GM23248 (cell line): ENCODE measurements around the gene PI4KA. TPM values are rescaled to one million over a fixed set of nuclear protein-coding genes. Genes with fewer than 3 reads are reported as not detected.

Experiments
- DNase-seq: peaks from one replicate; pipeline ENCODE4 v3.0.0-alpha.2; 2015
- H2AFZ ChIP-seq: fragments of 200-600 bp; sonication (generic); 2 replicates; pipeline ENCODE4 v1.6.1; 2016; ENCODE audit warnings: antibody characterized with exemption
- H3F3A ChIP-seq: fragments of 200-600 bp; sonication (generic); 2 replicates; pipeline ENCODE4 v1.6.1; 2016; ENCODE audit warnings: mild to moderate bottlenecking, antibody characterized with exemption, mixed run types; ENCODE audit not compliant: insufficient read depth
- H3K27ac ChIP-seq: fragments of 200-600 bp; sonication (generic); 2 replicates; pipeline ENCODE4 v1.5.1; 2016; ENCODE audit warnings: mild to moderate bottlenecking
- H3K27me3 ChIP-seq: fragments of 200-600 bp; sonication (generic); replicated peaks from 2 replicates; pipeline ENCODE4 v1.6.1; 2016; ENCODE audit warnings: mild to moderate bottlenecking; ENCODE audit not compliant: insufficient read depth
- H3K36me3 ChIP-seq: fragments of 200-600 bp; sonication (generic); 2 replicates; pipeline ENCODE4 v1.6.1; 2016; ENCODE audit warnings: low read depth, mild to moderate bottlenecking
- H3K4me1 ChIP-seq: fragments of 200-600 bp; sonication (generic); 2 replicates; pipeline ENCODE4 v1.6.1; 2016; ENCODE audit warnings: mild to moderate bottlenecking; ENCODE audit not compliant: insufficient read depth
- H3K4me2 ChIP-seq: fragments of 200-600 bp; sonication (generic); one replicate; pipeline ENCODE4 v1.6.1; 2016; ENCODE audit warnings: mild to moderate bottlenecking; ENCODE audit not compliant: unreplicated experiment
- H3K4me3 ChIP-seq: fragments of 200-600 bp; sonication (generic); 2 replicates; pipeline ENCODE4 v1.5.1; 2016; ENCODE audit warnings: mild to moderate bottlenecking
- H3K79me2 ChIP-seq: fragments of 200-600 bp; sonication (generic); 2 replicates; pipeline ENCODE4 v1.6.1; 2016; ENCODE audit warnings: mild to moderate bottlenecking; ENCODE audit not compliant: insufficient read depth
- H3K9ac ChIP-seq: fragments of 200-600 bp; sonication (generic); 2 replicates; pipeline ENCODE4 v1.6.1; 2016; ENCODE audit warnings: mild to moderate bottlenecking
- H3K9me2 ChIP-seq: fragments of 200-600 bp; sonication (generic); 2 replicates; pipeline ENCODE4 v1.6.1; 2016; ENCODE audit warnings: mixed run types, mild to moderate bottlenecking, moderate library complexity; ENCODE audit not compliant: insufficient read depth
- H3K9me3 ChIP-seq: fragments of 200-600 bp; sonication (generic); one replicate; pipeline ENCODE4 v1.6.1; 2017; ENCODE audit warnings: low read depth
- H4K20me1 ChIP-seq: fragments of 200-600 bp; sonication (generic); 2 replicates; pipeline ENCODE4 v1.6.0; 2016; ENCODE audit not compliant: insufficient read depth
- EZH2 ChIP-seq: fragments of 200-600 bp; sonication (generic); IDR thresholded peaks from 2 replicates; pipeline ENCODE4 v1.6.1; 2018; ENCODE audit warnings: antibody characterized with exemption, mild to moderate bottlenecking; ENCODE audit not compliant: insufficient read depth, poor library complexity, severe bottlenecking
- EZH2phosphoT487 ChIP-seq: fragments of 200-600 bp; sonication (generic); IDR thresholded peaks from 2 replicates; pipeline ENCODE4 v1.6.1; 2018; ENCODE audit warnings: antibody characterized with exemption, moderate library complexity, mild to moderate bottlenecking, low read depth; ENCODE audit not compliant: insufficient read depth
- WGBS, 2 experiments: methylation state at CpG; one replicate each; pipeline ENCODE4 v1.1.6; 2015 to 2017; ENCODE audit warnings: low lambda C conversion rate in 2 of 2, low coverage in 1 of 2; ENCODE audit errors: missing lambda C conversion rate in 2 of 2; 5-methylcytosine and 5-hydroxymethylcytosine counted together
- in situ Hi-C: fragments of 300-500 bp; cut with MboI; formaldehyde crosslinking; loops from 2 replicates; pipeline ENCODE4 v1.15.0; 2020
- polyA plus RNA-seq: library from polyadenylated mRNA; unstranded; fragments of >200 nt; fragmentation: Nextera tagmentation; extraction: Ambion mirVana; gene quantifications from 2 replicates; pipeline ENCODE4 v1.2.1, GENCODE V29; 2016
- total RNA-seq: library from RNA; depleted of rRNA; stranded (reverse); fragments of >200 nt; shearing (Covaris generic); gene quantifications from 2 replicates; pipeline ENCODE4 v1.2.3, GENCODE V29; 2014

Gene PI4KA
- total and polyA plus RNA-seq, 2 experiments from 2014 or later = 31.1 to 34.5 TPM

DNA sequence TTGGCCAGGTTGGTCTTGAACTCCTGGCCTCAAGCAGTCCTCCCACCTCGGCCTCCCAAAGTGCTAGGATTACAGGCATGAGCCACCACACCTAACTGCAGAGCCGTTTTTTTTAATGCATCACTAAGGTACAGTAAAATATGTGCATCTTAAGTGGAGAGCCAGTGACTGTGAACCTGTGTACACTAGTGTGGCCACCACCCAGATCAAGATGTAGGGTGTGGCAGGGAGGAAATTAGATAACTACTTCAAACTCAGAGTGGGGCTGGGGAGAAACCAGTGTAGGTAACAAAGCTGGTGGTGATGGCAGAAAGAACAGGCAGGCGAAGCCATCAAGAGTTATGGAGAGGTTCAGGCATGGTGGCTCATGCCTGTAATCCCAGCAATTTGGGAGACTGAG is 14.6 kb upstream of the PI4KA start:
- Histone ChIP-seq H3K79me2 (peaks cover 6% of the 10 kb centered on the region; the same call in 1 of the 2 replicates), H3F3A (no peaks in the 10 kb centered on the region), H3K9me3 (no peaks in the 10 kb centered on the region), H3K27me3 (no peaks in the 10 kb centered on the region), H3K9ac (no peak overlapping the region), H4K20me1 (no peaks in the 10 kb centered on the region), H3K27ac (no peak overlapping the region), H2AFZ (no peak overlapping the region), H3K9me2 (no peaks in the 10 kb centered on the region), H3K36me3 (peaks cover 4% of the 10 kb centered on the region; the same call in 1 of the 2 replicates), H3K4me2 (no peak overlapping the region), H3K4me1 (no peaks in the 10 kb centered on the region), H3K4me3 (no peak overlapping the region)
- in situ Hi-C loops = no loop called here
- no peak for TF ChIP-seq EZH2
- no peak for TF ChIP-seq EZH2phosphoT487
- WGBS, 2 experiments = 97% methylated on average over 3 of the region's 3 CpGs
- no peak for DNase-seq

GRCh38 chr22:20869234-20869633 is 10.6 kb upstream of the PI4KA start:
- WGBS, 2 experiments = 93 to 100% methylated on average over 2 of the region's 2 CpGs
- H3K9ac ChIP-seq = no peak overlapping the region
- no peak overlapping the region for H3K4me3 ChIP-seq
- TF ChIP-seq EZH2phosphoT487 = no peak
- 0 out of 2 replicates have a peak, but pooled peaks cover 7% of the 10 kb centered on the region for H3K4me1 ChIP-seq
- H3K9me3 ChIP-seq = no peaks in the 10 kb centered on the region
- H3K36me3 ChIP-seq = peaks cover 4% of the 10 kb centered on the region; the same call in 1 of the 2 replicates
- in situ Hi-C loops = no loop called here
- no peak overlapping the region for H2AFZ ChIP-seq
- no peak overlapping the region for H3K27ac ChIP-seq
- peaks cover 35% of the 10 kb centered on the region for H3K79me2 ChIP-seq
- no peak overlapping the region for H3K4me2 ChIP-seq
- no peaks in the 10 kb centered on the region for H3K9me2 ChIP-seq
- no peaks in the 10 kb centered on the region for H3F3A ChIP-seq
- DNase-seq = no peak
- no peaks in the 10 kb centered on the region for H3K27me3 ChIP-seq
- H4K20me1 ChIP-seq = no peaks in the 10 kb centered on the region

DNA sequence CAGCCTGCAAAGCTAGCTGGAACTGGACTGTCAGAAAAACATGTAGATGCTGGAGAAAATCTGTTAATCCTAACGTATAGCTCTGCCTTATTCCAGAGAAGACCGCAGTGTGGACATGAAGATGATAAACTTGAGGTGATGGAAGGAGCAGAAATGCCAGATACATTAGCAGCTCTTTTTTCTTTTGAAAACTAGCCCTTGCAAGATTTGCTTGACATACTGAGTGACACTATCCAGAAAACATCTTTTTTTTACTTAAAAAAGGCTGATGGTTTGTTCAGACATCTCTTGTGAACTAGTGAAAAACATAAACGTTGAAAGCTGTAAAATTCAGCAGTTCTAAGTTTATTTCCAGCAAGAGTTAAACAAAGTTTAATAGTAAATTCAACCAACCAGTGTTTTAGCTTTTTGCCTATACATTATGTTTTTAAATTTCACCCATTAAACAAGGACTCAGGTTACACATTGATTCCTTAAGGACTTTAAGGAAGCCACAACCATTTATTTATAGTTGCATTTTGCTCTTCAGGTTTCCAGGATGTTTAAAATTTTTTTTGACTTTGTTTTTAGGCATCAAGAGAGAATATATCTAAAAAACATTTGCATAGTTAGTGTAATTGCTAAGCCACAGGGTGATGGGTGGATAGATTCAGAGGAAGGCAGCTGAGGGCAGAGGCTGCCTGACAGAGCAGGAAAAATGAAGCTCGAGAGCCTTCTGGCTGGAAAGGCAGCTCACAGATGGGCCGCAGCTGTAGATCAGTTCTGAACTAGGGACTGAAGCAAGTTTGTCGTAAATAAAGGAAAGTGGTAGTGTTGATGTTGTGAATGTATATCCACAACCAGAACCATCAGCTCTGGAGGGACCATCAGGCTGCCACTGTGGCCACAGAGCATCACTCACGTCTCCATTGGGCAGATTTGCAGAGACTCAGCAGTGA is 9.7 kb upstream of the PI4KA start:
- Histone ChIP-seq H3K4me2 (no peak overlapping the region), H3K9me2 (no peaks in the 10 kb centered on the region), H3K4me3 (no peak overlapping the region), H3K4me1 (0 out of 2 replicates have a peak, but pooled peaks cover 7% of the 10 kb centered on the region), H3K27me3 (no peaks in the 10 kb centered on the region), H3K9me3 (no peaks in the 10 kb centered on the region), H3K79me2 (peaks cover 44% of the 10 kb centered on the region), H3F3A (no peaks in the 10 kb centered on the region), H4K20me1 (no peaks in the 10 kb centered on the region), H3K36me3 (peaks cover 4% of the 10 kb centered on the region; the same call in 1 of the 2 replicates), H3K27ac (no peak overlapping the region), H2AFZ (no peak overlapping the region), H3K9ac (peak overlapping the region; percentile 31; the same call in 1 of the 2 replicates)
- no peak for TF ChIP-seq EZH2phosphoT487
- TF ChIP-seq EZH2 = no peak
- in situ Hi-C loops = no loop called here
- no peak for DNase-seq
- WGBS, 2 experiments = 64 to 70% methylated on average over 7 of the region's 7 CpGs

- TF ChIP-seq EZH2phosphoT487 = no peak
- no peak for TF ChIP-seq EZH2
- no peak overlapping the region for H3K4me3 ChIP-seq
- H3K36me3 ChIP-seq = peaks cover 4% of the 10 kb centered on the region; the same call in 1 of the 2 replicates
- H3F3A ChIP-seq = no peaks in the 10 kb centered on the region
- peaks cover 53% of the 10 kb centered on the region for H3K79me2 ChIP-seq
- in situ Hi-C loops = no loop called here
- no peaks in the 10 kb centered on the region for H3K9me3 ChIP-seq
- H4K20me1 ChIP-seq = no peaks in the 10 kb centered on the region
- peak; percentile 33 for DNase-seq
- WGBS, 2 experiments = 75% methylated on average over 11 of the region's 11 CpGs
- H3K9ac ChIP-seq = peak overlapping the region; percentile 31; the same call in 1 of the 2 replicates
- no peaks in the 10 kb centered on the region for H3K27me3 ChIP-seq
- H3K4me1 ChIP-seq = 0 out of 2 replicates have a peak, but pooled peaks cover 7% of the 10 kb centered on the region
- H3K4me2 ChIP-seq = no peak overlapping the region
- H2AFZ ChIP-seq = peak overlapping the region; percentile 53
- no peak overlapping the region for H3K27ac ChIP-seq
- no peaks in the 10 kb centered on the region for H3K9me2 ChIP-seq
Measured at GRCh38 chr22:20867179-20868024, 8.8 kb upstream of the PI4KA start.
